ENCODE data around the gene PHOX2B. TPM values are rescaled to one million over a fixed set of nuclear protein-coding genes. Genes with fewer than 3 reads are reported as not detected.

The PHOX2B gene
- total RNA-seq, 1 experiment from 2014 or later = not detected

DNA sequence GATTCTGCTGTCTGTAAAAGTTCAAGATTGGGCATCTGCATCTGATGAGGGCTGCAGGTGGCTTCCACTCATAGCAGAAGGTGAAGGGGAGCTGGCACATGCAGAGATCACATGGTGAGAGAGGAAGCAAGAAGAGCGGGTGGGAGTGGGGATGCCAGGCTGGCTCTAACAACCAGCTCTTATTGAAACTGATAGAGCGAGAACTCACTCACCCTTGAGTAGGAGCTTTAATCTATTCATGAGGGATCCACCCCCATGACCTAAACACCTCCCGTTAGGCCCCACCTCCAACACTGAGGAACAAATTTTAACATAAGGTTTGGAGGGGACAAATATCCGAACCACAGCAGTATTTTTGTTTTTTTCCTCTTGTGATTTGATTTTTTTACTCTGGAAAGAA, 45.8 kb downstream of the PHOX2B start:
- no peak overlapping the region for H3K27ac ChIP-seq (ENCODE audit: low read depth, low read length)
- H3K9me3 ChIP-seq (ENCODE audit: control insufficient read depth in 1 of 2, insufficient read depth in 1 of 2, low read depth in 1 of 2, low read length in 2 of 2) = no peaks in the 10 kb centered on the region
- no peak overlapping the region for H3K4me2 ChIP-seq (ENCODE audit: low read length)
- H3K9me2 ChIP-seq (ENCODE audit: insufficient read depth) = no peaks in the 10 kb centered on the region
- ChIA-PET CTCF (interaction anchor here (1.6 kb wide), 1 partner anchor 9 kb away, joined by 6 read pairs; no protein-coding TSS in a partner anchor), RAD21 (ENCODE audit: low non-redundant PET in 1 of 2, low total read pairs in 2 of 2, uncharacterized antibody in 2 of 2, unreplicated experiment in 2 of 2) (no interaction called here), POLR2A (no interaction called here)
- H3K27me3 ChIP-seq (ENCODE audit: insufficient read depth, low read length) = peaks cover 5% of the 10 kb centered on the region; the same call in 1 of the 2 replicates
- no peak overlapping the region for H2AFZ ChIP-seq (ENCODE audit: low read depth, low read length, poor library complexity, severe bottlenecking)
- TF ChIP-seq CEBPB (IDR thresholded peaks at IDR 0.05; ENCODE audit: low read depth) (no peak), SRF (IDR thresholded peaks at IDR 0.05; ENCODE audit: low read depth) (no peak), SIN3A (IDR thresholded peaks at IDR 0.05; ENCODE audit: low read depth) (no peak), EZH2phosphoT487 (IDR thresholded peaks at IDR 0.05; ENCODE audit: borderline replicate concordance) (no peak), MAX (IDR thresholded peaks at IDR 0.05) (no peak), EGR1 (IDR thresholded peaks at IDR 0.05; ENCODE audit: low read depth) (no peak), TCF7L2 (IDR thresholded peaks at IDR 0.05; ENCODE audit: borderline replicate concordance, extremely low read depth, insufficient read depth, insufficient read length) (no peak), ZFX (IDR thresholded peaks at IDR 0.05) (no peak), FOSL1 (IDR thresholded peaks at IDR 0.05; ENCODE audit: low read depth) (no peak), ZNF274 (IDR thresholded peaks at IDR 0.05; ENCODE audit: low read depth, low read length) (no peak)
- TF ChIP-seq, protein P1, sequence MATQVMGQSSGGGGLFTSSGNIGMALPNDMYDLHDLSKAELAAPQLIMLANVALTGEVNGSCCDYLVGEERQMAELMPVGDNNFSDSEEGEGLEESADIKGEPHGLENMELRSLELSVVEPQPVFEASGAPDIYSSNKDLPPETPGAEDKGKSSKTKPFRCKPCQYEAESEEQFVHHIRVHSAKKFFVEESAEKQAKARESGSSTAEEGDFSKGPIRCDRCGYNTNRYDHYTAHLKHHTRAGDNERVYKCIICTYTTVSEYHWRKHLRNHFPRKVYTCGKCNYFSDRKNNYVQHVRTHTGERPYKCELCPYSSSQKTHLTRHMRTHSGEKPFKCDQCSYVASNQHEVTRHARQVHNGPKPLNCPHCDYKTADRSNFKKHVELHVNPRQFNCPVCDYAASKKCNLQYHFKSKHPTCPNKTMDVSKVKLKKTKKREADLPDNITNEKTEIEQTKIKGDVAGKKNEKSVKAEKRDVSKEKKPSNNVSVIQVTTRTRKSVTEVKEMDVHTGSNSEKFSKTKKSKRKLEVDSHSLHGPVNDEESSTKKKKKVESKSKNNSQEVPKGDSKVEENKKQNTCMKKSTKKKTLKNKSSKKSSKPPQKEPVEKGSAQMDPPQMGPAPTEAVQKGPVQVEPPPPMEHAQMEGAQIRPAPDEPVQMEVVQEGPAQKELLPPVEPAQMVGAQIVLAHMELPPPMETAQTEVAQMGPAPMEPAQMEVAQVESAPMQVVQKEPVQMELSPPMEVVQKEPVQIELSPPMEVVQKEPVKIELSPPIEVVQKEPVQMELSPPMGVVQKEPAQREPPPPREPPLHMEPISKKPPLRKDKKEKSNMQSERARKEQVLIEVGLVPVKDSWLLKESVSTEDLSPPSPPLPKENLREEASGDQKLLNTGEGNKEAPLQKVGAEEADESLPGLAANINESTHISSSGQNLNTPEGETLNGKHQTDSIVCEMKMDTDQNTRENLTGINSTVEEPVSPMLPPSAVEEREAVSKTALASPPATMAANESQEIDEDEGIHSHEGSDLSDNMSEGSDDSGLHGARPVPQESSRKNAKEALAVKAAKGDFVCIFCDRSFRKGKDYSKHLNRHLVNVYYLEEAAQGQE (IDR thresholded peaks at IDR 0.05; ENCODE audit: low read depth) = no peak
- TF ChIP-seq, protein P2, sequence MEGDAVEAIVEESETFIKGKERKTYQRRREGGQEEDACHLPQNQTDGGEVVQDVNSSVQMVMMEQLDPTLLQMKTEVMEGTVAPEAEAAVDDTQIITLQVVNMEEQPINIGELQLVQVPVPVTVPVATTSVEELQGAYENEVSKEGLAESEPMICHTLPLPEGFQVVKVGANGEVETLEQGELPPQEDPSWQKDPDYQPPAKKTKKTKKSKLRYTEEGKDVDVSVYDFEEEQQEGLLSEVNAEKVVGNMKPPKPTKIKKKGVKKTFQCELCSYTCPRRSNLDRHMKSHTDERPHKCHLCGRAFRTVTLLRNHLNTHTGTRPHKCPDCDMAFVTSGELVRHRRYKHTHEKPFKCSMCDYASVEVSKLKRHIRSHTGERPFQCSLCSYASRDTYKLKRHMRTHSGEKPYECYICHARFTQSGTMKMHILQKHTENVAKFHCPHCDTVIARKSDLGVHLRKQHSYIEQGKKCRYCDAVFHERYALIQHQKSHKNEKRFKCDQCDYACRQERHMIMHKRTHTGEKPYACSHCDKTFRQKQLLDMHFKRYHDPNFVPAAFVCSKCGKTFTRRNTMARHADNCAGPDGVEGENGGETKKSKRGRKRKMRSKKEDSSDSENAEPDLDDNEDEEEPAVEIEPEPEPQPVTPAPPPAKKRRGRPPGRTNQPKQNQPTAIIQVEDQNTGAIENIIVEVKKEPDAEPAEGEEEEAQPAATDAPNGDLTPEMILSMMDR (IDR thresholded peaks at IDR 0.05 in 2 of 3, conservative IDR thresholded peaks at IDR 0.05 in 1 of 3; ENCODE audit: borderline replicate concordance in 1 of 3, insufficient read depth in 1 of 3, low read depth in 2 of 3, low read length in 2 of 3) = no peak
- no TSS peak for BruUV-seq (replicated peaks)
- no peak overlapping the region for H3K9ac ChIP-seq (ENCODE audit: low read length)
- H3K4me1 ChIP-seq (ENCODE audit: control insufficient read depth in 1 of 2, insufficient read depth in 2 of 2, low read length in 2 of 2) = no peaks in the 10 kb centered on the region
- DNase-seq (ENCODE audit: low read depth, low spot score) = no peak
- no peak overlapping the region for H3K4me3 ChIP-seq (replicated peaks in 1 of 2; ENCODE audit: low read depth in 1 of 2, low read length in 2 of 2)
- no peaks in the 10 kb centered on the region for H3K79me2 ChIP-seq (ENCODE audit: insufficient read depth, low read length)
- H3K36me3 ChIP-seq (ENCODE audit: control insufficient read depth in 1 of 2, insufficient read depth in 2 of 2, low read length in 2 of 2) = no peaks in the 10 kb centered on the region
- intact Hi-C loops (cut with micrococcal nuclease) = no loop called here
- ATAC-seq = no peak
- no peaks in the 10 kb centered on the region for H4K20me1 ChIP-seq (ENCODE audit: insufficient read depth)

Data from HCT116 (cell line).